ENCODE results near the gene TRIM72. TPM values are rescaled to one million over a fixed set of nuclear protein-coding genes. Genes with fewer than 3 reads are reported as not detected.
"Not testable (repeated sequence)": the region's sequence is repeated elsewhere in the genome, so short reads cannot be mapped to it uniquely, and the experiment has no call there.

Gene TRIM72
- total RNA-seq (ENCODE audit: unreplicated experiment), result 0.18 TPM
- long read RNA-seq, result 0 reads

DNA sequence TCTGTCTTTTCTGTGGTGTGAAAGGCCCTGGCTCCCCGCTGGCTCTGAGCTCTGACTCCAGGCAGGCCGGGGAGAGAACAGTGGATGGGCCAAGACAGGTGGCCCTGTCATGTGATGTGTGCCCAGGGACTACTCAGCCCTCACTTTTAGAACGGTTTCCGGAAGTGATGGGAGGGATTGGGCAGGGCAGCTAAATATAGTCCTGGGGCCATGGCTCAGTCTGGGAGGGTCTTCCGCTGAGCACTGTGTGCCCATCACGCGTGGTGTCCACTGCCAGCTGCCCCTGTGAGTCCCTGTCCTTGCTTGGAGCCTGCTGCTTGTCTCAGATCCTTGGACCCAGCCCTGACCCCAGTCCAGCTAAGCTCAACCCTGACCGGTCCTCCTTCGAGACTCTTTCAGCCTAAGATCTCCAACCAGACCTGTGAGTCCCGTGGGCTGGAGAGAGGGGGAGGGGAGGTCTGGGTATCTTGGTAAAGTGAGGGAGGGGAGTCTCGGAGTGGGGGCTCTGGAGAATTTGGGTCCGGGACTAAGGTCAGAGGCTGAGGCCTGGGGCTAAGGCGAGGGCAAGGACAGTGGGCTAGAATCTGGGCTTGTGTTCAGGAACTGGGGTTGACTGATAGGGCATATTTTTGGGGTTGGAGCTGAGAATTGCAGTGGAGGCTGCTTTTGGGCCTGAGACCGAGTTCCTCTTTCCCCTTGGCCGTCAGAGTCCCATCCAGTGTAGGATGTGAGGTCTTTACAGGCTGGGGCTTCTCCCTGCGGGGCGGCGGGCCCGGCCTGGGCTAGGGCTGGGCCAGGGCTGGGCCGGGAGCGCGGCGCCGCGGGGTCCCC is at the start of gene TRIM72:
TSS of gene TRIM72 (plus strand) at position 243 of the 831 bp plus-strand sequence. CDS start 620 bp downstream, outside the sequence.
- DNase-seq (ENCODE audit: low spot score), result no peak
- Mint-ChIP-seq H3K36me3 (ENCODE audit: low read depth, unreplicated experiment) (no peaks in the 10 kb centered on the region), H3K4me3 (ENCODE audit: unreplicated experiment) (peak within 1 kb of the TSS; percentile 54), H3K4me1 (ENCODE audit: unreplicated experiment) (peaks cover 13% of the 10 kb centered on the region), H3K9me3 (ENCODE audit: unreplicated experiment) (no peaks in the 10 kb centered on the region), H3K27ac (ENCODE audit: unreplicated experiment) (no peak within 1 kb of the TSS), H3K27me3 (ENCODE audit: unreplicated experiment) (peaks cover 16% of the 10 kb centered on the region)
- no peak for TF ChIP-seq CTCF (IDR thresholded peaks at IDR 0.05; ENCODE audit: unreplicated experiment)

GRCh38 chr16:31167315-31167714 is 46.6 kb upstream of the TRIM72 start:
- no peak overlapping the region for H3K4me3 Mint-ChIP-seq (ENCODE audit: unreplicated experiment)
- H3K27me3 Mint-ChIP-seq (ENCODE audit: unreplicated experiment), result peaks cover 7% of the 10 kb centered on the region
- H3K36me3 Mint-ChIP-seq (ENCODE audit: low read depth, unreplicated experiment), result no peaks in the 10 kb centered on the region
- no peak for DNase-seq (ENCODE audit: low spot score)
- no peaks in the 10 kb centered on the region for H3K9me3 Mint-ChIP-seq (ENCODE audit: unreplicated experiment)
- no peaks in the 10 kb centered on the region for H3K4me1 Mint-ChIP-seq (ENCODE audit: unreplicated experiment)
- H3K27ac Mint-ChIP-seq (ENCODE audit: unreplicated experiment), result no peak overlapping the region
- no peak for TF ChIP-seq CTCF (IDR thresholded peaks at IDR 0.05; ENCODE audit: unreplicated experiment)

DNA sequence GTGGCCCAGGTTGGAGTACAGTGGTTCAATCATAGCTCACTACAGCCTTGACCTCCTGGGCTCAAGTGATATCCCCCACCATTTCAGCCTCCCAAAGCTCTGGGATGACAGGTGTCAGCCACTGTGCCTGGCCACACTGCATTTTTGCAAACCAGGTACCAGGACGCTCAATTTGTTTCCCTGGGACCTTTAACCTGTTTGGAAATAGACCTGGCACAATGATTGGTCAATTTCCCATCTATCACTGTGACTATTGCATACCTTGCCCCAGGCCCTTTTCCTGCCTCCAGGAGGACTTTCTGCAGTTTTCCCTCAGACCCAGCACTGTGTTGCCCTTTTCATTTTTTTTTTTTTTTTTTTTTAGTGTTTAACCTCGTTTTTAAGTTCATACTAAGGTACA is 45.1 kb upstream of the TRIM72 start:
- H3K27ac Mint-ChIP-seq (ENCODE audit: unreplicated experiment), result no peak overlapping the region
- no peak for TF ChIP-seq CTCF (IDR thresholded peaks at IDR 0.05; ENCODE audit: unreplicated experiment)
- H3K4me3 Mint-ChIP-seq (ENCODE audit: unreplicated experiment), result no peak overlapping the region
- no peak for DNase-seq (ENCODE audit: low spot score)
- no peaks in the 10 kb centered on the region for H3K4me1 Mint-ChIP-seq (ENCODE audit: unreplicated experiment)
- H3K36me3 Mint-ChIP-seq (ENCODE audit: low read depth, unreplicated experiment), result no peaks in the 10 kb centered on the region
- H3K9me3 Mint-ChIP-seq (ENCODE audit: unreplicated experiment), result no peaks in the 10 kb centered on the region
- peaks cover 4% of the 10 kb centered on the region for H3K27me3 Mint-ChIP-seq (ENCODE audit: unreplicated experiment)

DNA sequence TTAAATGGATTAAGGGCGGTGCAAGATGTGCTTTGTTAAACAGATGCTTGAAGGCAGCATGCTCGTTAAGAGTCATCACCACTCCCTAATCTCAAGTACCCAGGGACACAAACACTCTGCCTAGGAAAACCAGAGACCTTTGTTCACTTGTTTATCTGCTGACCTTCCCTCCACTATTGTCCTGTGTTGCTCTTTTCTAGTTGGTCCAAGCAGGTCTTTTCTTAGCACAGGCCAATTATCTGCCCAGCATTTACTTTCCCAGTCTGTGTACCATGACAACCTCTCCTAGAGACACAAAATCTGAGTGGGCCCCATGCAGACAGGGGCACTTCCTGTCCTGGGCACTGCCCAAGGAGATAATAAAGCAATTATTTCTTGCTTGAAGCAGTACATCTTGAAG is 43.9 kb upstream of the TRIM72 start:
- not testable (repeated sequence) for H3K4me3 Mint-ChIP-seq (ENCODE audit: unreplicated experiment); H3K9me3 Mint-ChIP-seq (ENCODE audit: unreplicated experiment); H3K4me1 Mint-ChIP-seq (ENCODE audit: unreplicated experiment); H3K27ac Mint-ChIP-seq (ENCODE audit: unreplicated experiment); H3K36me3 Mint-ChIP-seq (ENCODE audit: low read depth, unreplicated experiment); H3K27me3 Mint-ChIP-seq (ENCODE audit: unreplicated experiment); DNase-seq (ENCODE audit: low spot score)

- peaks cover 15% of the 10 kb centered on the region for H3K4me1 Mint-ChIP-seq (ENCODE audit: unreplicated experiment)
- no peak for TF ChIP-seq CTCF (IDR thresholded peaks at IDR 0.05; ENCODE audit: unreplicated experiment)
- H3K9me3 Mint-ChIP-seq (ENCODE audit: unreplicated experiment), result no peaks in the 10 kb centered on the region
- peaks cover 9% of the 10 kb centered on the region for H3K36me3 Mint-ChIP-seq (ENCODE audit: low read depth, unreplicated experiment)
- no peak for DNase-seq (ENCODE audit: low spot score)
- peaks cover 15% of the 10 kb centered on the region for H3K27me3 Mint-ChIP-seq (ENCODE audit: unreplicated experiment)
- no peak overlapping the region for H3K4me3 Mint-ChIP-seq (ENCODE audit: unreplicated experiment)
- H3K27ac Mint-ChIP-seq (ENCODE audit: unreplicated experiment), result no peak overlapping the region
These were observed 36.8 kb upstream of the TRIM72 start for GRCh38 chr16:31177136-31177535.
